ENCODE measurements around the gene NECAB3. TPM values are rescaled to one million over a fixed set of nuclear protein-coding genes. Genes with fewer than 3 reads are reported as not detected.

The NECAB3 gene
- total RNA-seq, 4 donors from 2014 or later: 12.6 to 25.9 (median 19.1) TPM

- no peaks in the 10 kb centered on the region for H3K36me3 ChIP-seq
- H3K4me3 ChIP-seq: no peak overlapping the region
- H3K4me1 ChIP-seq: peaks cover 0 to 33% (median 0%) of the 10 kb centered on the region in 3 donors
- 36 to 48% methylated on average over 2 of the region's 6 CpGs for WGBS, 2 donors
- intact Hi-C loops (cut with DNase I): no loop called here
- H3K27ac ChIP-seq: peak overlapping the region in 3 of 4 donors; percentile 23 to 68 (median 68)
- no peak for DNase-seq
- TF ChIP-seq POLR2A (IDR thresholded peaks at IDR 0.05) (no peak), CTCF (IDR thresholded peaks at IDR 0.05) (no peak)
- no peaks in the 10 kb centered on the region for H3K9me3 ChIP-seq
- H3K27me3 ChIP-seq: no peaks in the 10 kb centered on the region
These were observed 20.4 kb upstream of the NECAB3 start for GRCh38 chr20:33694639-33695012.

DNA sequence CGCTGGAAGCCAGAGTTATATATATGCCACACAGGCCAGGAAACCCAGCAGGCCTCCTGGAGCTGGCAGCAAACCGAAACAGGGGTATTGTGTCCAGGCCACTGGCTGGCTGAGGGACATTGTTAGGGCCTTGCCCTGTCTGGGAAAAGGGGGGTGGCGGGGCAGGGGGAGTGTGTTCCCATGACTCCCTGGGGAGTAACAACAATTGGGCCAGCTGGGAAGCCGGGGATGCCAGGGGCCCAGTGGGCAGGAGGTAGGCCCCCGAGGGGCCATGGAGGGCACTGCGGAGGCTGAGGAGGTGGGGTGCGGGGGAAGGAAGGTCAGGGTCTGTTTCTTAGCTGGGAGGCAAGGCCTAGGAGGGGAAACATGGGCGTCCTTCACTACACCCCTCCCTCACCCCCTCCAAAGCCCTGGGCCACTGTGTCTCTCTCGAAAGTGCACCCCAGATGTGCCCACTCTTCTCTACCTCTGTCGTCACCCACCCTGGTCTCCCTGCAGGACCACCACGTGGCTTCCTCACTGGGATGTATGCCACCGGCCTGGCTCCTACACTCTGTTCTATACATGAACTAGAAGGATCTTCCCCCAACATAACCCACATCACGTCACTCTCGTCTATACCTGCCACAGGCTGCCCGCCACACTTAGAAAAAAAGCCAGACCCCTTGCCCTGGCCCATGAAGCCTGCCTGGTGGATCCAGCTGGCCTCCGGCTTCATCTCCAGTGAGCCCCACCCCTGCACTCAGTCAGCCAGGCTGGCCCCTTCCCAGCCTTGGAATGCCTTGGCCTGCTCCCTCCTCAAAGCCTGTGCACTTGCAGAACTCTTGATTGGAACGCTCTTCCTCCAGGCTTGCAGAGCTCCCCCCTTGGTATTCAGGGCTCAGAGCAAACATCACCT is 19.8 kb upstream of the NECAB3 start:
- Histone ChIP-seq H3K27ac (peak overlapping the region in 3 of 4 donors; percentile 49 to 68 (median 55)), H3K36me3 (no peaks in the 10 kb centered on the region), H3K4me1 (peaks cover 0 to 33% (median 0%) of the 10 kb centered on the region in 3 donors), H3K27me3 (no peaks in the 10 kb centered on the region), H3K9me3 (no peaks in the 10 kb centered on the region), H3K4me3 (no peak overlapping the region)
- TF ChIP-seq POLR2A (IDR thresholded peaks at IDR 0.05) (no peak), CTCF (IDR thresholded peaks at IDR 0.05) (no peak)
- WGBS, 2 donors: 58 to 72% methylated on average over 5 to 13 of the region's 17 CpGs
- intact Hi-C loops (cut with DNase I): no loop called here
- DNase-seq: no peak

- H3K4me1 ChIP-seq: peaks cover 0 to 33% (median 0%) of the 10 kb centered on the region in 3 donors
- H3K27me3 ChIP-seq: no peaks in the 10 kb centered on the region
- WGBS, 2 donors: 72 to 78% methylated on average over 5 of the region's 5 CpGs
- DNase-seq: no peak
- no peaks in the 10 kb centered on the region for H3K36me3 ChIP-seq
- peak overlapping the region in 1 of 4 donors; percentile 55 for H3K27ac ChIP-seq
- TF ChIP-seq CTCF (IDR thresholded peaks at IDR 0.05): no peak
- TF ChIP-seq POLR2A (IDR thresholded peaks at IDR 0.05): no peak
- no peak overlapping the region for H3K4me3 ChIP-seq
- no peaks in the 10 kb centered on the region for H3K9me3 ChIP-seq
- intact Hi-C loops (cut with DNase I): no loop called here
These were observed 19.1 kb upstream of the NECAB3 start for GRCh38 chr20:33693289-33693688.

- Histone ChIP-seq H3K9me3 (no peaks in the 10 kb centered on the region), H3K4me3 (no peak overlapping the region), H3K36me3 (no peaks in the 10 kb centered on the region), H3K27ac (no peak overlapping the region), H3K4me1 (peaks cover 12 to 30% (median 12%) of the 10 kb centered on the region in 3 donors), H3K27me3 (no peaks in the 10 kb centered on the region)
- intact Hi-C loops (cut with DNase I): no loop called here
- 30 to 48% methylated on average over 3 to 4 of the region's 4 CpGs for WGBS, 2 donors
- no peak for DNase-seq
- TF ChIP-seq POLR2A (IDR thresholded peaks at IDR 0.05): no peak
- no peak for TF ChIP-seq CTCF (IDR thresholded peaks at IDR 0.05)
These were observed 15.7 kb upstream of the NECAB3 start for GRCh38 chr20:33689973-33690372.

- no peak for TF ChIP-seq POLR2A (IDR thresholded peaks at IDR 0.05)
- no peak for TF ChIP-seq CTCF (IDR thresholded peaks at IDR 0.05)
- Histone ChIP-seq H3K27me3 (no peaks in the 10 kb centered on the region), H3K4me3 (no peak overlapping the region), H3K9me3 (no peaks in the 10 kb centered on the region), H3K27ac (no peak overlapping the region), H3K36me3 (no peaks in the 10 kb centered on the region), H3K4me1 (peaks cover 15 to 30% (median 17%) of the 10 kb centered on the region in 3 donors)
- DNase-seq: no peak
- intact Hi-C loops (cut with DNase I): no loop called here
- 88 to 93% methylated on average over 1 of the region's 1 CpG for whole genome bisulfite sequencing, 2 donors
These were observed 15.3 kb upstream of the NECAB3 start for GRCh38 chr20:33689493-33689892.

All from esophagus squamous epithelium (tissue), 5 donors.